ENCODE results near the gene RHOH.

The RHOH gene

DNA sequence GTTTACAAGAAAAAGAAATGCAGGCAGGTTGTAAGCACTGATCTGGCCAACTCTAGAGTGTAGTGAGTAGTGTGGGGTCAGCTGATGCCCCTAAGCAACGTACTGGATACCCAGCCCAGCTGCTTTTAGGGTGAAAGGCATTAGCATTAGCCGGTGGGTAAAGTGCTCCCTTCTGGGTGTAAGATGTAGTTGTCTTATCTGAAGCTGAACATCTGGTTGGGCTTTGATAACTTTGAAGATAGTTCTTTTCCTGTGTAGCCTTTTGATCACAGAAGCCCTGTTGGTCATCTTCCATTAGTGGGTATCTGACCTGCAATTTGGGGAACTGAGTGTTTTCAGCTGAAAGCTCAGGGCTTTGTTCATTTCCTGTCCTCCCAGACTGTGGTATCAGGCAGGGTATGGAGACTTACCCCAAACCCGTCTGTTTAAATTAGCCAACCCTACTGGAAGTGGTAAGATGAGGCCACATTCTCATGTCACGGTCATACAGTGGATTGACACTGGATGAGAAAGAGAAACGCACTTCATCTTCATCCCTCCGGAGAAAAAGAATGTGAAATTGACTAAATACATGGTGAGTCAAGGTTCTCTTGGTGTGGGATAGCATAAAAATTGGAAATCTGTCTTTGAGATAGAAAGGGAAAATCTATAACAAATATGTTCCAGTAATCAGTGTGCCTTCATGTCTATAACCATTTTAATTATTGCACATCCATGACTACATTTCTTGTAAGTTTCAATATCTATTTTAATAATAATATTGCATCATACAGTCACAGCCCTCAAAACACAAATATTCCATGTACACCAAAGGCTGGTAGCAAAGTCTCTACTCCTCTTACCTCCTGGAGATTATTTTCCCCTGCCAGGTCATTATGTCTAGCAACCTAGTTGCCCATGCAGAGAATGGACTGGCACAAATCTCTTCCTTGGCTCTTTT is 8.7 kb downstream of the RHOH start:
- ATAC-seq = peak; percentile 47 to 50

DNA sequence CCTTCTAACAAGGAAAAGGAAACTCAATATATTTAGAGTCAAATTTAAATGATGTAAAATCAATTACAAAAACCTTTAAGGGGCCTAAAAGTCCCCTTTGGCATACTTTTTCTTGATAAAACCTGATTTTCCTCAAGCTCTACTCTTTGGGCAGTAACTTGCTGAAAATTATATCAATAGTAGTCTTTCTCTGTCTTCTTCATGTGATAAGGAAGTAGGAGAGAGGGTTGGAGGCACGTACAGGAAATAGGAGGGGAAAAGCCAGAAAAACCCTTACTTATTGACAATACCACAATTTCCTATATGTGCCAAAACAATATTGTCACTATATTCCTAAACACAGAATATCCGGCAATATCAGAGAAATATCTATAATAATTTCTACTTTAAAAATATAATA is 9.6 kb downstream of the RHOH start:
- no peak for ATAC-seq

DNA sequence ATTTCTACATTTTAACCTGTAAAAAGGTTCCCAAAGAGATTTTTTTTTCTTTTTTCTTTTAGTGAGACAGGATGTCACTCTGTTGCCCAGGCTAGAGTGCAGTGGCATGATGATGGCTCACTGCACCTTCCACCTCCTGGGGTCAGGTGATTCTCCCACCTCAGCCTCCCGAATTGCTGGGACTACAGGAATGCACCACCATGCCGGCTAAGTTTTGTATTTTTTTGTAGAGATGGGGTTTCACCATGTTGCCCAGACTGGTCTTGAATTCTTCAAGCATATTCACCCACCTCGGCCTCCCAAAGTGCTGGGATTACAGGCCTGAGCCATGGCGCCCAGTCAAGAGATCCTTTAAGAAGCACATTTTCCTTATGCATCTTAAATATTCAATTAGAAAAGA is 12.6 kb downstream of the RHOH start:
- no peak for ATAC-seq

DNA sequence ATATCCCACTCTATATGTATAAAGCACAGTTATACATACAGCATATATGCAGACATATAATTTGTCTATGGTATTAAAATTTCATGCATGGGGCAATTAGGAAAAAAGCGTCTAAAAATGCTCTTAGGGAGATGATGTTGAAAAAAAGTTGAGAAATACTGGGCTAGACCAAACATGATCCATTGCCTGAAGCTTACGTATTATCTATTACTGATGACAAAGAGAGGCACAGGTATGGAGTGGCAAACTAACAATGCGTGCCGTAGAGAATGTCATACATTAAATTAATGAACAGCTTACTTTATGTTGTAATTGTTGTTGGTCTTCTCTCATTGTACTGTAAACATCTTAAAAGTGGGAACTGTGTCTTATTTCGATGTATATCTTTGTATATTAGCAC is 13.9 kb downstream of the RHOH start:
- ATAC-seq = no peak

DNA sequence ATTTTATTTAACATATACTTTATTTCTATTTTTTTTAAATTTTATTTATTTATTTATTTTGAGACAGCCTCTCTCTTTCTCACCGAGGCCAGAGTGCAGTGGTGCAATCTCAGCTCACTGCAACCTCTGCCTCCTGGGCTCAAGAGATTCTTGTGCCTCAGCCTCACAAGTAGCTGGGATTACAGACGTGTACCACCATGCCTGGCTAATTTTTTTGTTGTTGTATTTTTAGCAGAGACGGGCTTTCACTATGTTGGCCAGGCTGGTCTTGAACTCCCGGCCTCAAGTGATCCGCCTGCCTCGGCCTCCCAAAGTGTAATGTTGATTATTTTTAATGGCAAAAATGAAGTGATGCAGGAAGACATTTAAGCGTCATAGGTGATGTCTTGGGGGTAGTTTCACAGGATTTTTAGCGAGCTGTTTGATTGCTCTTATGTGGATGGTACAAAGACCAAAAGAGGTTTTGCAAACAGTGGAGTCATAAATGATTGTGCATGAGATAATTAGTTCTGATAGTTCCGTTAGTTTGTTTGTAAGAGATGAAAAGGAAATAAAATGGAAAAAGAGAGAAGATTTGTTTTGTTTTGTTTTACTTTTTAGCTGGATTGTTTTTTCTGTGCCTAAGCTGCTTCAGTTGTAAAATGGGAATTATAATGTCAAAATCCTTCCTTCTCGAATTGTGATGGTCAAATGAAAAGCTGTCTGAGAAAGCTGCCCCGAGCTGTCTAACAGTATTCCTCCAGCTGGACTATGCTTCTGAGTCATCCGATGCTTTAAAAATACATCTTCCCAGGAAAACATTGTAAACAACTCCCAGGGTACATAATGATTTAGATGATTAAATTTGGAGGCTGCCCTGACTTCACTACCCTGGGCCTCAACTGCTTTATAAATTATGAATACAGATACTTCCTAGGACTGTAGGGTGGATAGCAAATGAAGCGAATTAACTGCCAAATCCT is 14.7 kb downstream of the RHOH start:
- no peak for ATAC-seq

DNA sequence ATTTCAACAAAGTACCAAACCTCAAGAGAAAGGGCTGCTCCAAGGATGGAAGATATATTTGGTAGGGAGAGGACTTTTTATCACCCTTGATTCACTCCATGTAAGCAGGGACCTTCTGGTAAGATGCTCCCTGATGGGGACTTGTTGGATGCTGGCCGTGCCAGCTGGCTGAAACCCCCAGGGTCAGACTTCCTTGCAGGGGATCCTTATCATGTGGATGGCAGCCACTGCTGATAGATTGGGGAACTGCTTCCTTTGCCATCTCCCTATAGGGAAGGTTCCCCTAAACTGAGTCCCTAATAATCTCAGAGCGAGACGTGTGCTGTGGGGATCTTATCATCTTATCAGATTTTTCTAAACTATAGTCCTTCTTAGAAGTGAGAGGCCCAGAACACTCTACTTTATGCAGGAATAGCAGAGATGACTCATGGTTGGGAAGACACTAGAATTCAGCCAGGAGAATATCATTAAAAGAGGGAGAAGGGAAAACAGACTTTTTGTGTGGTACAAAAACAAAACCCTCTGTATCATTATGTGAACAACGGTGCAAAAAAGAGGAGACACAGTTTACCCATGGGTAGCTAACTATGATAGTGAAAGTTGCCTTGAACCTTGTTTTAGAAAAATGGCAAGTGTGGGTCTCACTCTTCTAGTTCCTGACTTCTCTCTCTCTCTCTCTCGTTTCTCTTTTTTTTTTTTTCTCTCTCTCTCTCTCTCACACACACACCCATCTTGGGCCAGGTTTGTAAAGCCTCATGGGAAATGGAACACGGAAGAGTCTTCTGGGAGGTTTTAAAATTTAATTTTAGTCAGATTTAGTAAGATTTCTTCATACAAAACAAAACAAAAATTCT is 16.1 kb downstream of the RHOH start:
- ATAC-seq = no peak

DNA sequence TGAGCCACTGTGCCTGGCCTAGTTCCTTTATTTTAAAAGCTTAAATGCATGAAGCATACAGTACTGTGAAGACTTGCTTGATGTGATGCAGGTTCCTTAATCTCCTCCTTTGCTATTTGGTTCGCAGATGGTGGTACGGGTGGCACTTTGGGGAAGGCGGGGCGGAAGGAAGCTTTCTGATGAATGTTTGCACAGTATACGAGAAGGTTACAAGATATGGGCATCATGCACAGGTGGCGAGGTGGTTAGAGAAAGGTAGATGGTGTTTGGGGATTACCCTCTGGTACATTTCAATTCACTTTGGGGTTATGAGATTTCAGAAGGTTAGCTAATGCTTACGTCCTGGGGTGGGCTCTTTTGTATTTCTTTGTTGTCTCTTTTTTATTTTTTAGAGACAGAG is 17.2 kb downstream of the RHOH start:
- peak; percentile 48 to 66 for ATAC-seq

DNA sequence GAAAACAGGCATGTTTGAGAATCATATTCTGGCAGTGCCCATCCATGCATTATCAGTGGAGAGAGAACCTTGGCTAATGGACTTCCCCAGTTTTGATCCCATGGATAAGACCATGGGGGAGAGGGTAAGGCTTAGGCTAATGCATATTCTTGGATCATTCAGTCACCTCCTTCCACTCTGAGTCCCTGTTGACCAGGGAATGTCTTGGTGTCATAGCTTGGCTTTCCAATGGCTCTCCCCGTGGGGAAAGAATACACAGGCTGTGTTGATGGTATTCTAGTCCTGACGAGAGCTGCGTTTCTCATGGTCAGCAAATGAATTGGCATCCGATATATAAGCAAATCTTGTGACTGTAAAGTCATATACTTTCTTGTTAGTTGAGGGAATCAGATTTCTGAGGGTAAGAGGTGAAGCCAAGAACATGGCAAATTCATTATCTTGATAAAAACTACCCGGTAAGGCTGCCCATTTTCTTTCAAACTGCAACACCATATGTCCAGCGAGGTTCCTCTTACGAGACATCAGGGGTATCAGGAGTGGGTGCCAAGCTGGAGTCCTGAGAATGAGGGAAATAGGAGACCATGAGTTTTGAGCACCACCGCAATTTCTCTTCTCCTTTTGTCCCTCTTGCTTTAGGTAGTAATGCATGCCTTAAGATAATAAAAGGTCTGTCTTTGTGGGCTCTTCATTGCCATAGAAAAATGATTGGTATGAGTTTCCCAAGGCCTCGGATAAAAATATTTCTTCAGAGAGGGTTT is 18.0 kb downstream of the RHOH start:
- no peak for ATAC-seq

DNA sequence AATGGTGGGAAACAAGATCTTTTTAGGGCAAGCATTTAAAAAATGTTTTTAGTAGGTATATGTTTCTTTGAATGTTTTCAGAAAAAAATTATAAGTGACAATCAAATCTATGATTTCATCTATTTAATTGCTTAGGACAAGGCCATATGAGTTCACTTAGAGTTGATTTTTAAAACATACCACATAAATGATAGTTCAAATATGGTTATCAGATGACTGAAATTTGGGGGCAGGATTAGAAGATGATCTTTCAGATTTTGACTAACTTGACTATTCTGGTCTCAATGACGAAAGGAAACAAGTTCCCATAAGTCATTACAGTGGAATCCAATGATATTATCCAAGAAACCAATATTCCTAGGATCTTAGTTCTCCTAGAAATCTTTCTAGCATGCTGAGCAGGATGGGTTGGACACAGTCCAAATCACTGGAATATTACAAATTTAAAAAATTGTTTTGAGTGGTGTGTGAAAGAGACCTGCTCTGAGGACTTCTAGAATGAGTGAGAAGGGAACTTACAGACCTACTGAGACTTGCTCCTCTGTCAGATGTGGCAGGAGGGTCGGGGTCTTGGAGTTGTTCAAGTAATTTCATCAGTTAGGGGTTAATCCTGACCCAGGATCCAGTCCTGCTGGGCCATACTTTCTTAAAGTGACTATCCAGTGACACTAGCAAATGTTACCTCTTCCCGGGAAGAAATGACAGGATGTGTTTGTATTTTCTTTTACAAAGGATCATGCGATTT is 20.0 kb downstream of the RHOH start:
- ATAC-seq = peak; percentile 30

DNA sequence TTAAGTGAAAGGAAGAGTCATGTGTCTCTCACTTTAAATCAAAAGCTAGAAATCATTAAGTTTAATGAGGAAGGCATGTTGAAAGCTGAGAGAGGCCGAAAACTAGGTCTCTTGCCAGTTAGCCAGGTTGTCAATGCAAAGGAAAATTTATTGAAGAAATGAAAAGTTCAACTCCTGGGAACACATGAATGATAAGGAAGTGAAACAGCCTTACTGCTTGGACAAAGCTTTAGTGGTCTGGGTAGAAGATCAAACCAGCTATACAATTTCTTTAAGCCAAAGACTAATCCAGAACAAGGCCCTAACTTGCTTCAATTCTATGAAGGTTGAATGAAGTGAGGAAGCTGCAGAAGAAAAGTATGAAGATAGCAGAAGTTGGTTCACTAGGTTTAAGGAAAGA is 24.9 kb downstream of the RHOH start:
- ATAC-seq = no peak

DNA sequence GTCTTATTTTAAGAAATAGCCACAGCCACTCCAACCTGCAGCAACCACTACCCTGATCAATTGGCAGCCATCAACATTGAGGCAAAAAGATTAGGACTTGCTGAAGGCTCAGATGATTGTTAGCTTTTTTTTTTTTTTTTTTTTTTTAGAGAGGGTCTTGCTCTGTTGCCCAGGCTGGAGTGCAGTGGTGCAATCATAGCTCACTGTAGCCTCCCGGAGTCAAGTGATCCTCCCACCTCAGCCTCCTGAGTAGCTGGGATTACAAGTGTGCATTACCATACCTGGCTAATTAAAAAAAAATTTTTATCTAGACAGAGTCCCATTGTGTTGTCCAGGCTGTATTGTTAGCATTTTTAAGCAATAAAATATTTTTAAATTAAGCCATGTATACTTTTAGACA is 26.5 kb downstream of the RHOH start:
- ATAC-seq = no peak

DNA sequence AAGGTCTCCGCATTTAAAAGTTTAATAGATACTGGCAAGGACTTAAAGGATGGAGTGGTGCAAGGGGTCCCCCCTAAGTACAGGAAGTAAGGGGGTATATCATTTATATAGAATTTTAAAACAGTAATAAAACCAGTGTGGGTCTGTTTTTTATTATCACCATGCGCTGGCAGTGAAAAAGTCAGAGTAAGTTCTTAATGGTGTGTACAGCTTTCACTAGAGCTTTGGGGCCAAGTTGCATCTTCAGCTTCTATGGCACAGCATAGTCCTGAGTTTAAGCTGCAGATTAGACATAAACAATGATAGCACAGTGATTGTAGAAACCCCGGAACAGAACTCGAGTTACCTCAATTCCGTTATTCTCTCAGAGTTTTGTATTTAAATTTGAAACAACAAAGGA is 27.6 kb downstream of the RHOH start:
- ATAC-seq = no peak

DNA sequence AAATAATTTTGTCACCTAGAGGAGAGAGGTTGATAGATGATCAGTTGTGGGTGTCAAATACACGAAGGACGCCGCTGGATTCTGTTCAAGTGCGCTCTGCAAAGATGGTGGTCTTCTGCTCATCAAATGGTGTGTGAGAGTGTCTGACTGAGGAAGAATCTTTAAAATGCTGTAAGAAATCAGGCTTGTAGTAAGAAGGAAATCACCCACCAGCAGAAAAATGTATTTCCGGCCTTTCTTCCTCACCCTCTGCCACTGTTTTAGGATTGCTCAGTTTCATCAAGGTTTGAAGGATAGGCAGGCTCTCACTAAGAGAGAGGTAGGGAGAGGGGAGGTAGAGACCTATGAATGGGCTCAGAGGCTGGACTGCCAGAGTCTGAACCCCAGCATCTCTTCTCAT is 28.7 kb downstream of the RHOH start:
- no peak for ATAC-seq

DNA sequence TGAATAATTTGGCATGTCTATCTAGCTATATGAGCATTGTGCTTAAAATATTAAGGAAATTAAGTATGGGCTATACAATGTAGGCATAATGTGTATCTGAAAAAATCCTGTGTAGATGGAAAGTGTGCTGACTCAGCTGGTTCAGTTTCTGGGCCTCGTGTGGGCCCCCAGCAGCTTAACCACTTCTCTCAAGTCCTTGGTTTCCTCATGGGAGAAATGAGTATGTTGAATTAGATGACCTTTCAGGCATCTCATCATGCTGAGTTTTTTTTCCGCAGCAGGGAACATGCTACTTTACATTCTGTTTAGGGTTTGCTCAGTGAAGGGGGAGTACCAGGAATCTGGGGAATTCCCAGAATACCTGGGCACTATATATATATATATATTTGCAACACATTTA is 30.5 kb downstream of the RHOH start:
- peak; percentile 55 to 62 for ATAC-seq

DNA sequence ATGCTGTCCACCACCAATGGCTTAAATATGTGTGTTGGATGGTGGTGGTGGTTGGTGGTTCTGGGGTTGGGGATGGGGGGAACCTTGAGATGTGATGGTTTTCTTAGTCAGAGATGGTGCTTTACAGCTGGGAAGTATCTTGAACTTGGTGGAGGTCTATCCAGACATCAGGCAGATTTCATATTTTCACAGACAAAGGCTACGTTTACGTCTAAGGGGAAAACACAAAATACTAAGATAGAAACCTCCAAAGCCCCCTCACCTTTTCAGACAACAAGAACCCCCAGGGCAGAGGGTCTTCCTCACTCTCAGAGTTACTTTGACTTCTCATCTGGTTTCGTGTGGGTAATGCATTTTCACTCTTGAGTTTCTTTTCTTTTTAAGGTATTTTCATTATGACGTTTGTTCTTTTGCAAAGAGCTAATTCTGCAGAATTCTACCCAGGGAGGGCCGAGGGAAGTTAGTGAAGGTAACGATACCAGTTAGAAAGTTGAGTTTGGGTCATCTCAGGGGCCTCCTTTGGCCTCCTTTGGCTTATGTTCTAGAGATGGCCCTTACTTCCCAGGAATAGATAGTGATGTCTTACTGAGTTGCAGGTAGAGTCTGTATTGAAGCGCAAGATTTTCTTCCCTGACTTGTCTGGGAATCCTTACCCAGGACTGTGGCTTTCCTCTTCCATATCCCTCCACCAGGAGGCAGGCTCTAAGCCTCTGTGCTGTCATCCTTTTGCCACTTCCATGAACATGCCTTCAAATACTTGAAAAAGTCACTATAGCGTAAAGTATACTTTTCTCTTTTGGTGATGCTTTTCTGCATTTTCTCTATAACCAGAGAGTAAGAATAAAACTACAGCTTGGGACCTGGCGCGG is 31.9 kb downstream of the RHOH start:
- ATAC-seq = peak; percentile 29 to 40

DNA sequence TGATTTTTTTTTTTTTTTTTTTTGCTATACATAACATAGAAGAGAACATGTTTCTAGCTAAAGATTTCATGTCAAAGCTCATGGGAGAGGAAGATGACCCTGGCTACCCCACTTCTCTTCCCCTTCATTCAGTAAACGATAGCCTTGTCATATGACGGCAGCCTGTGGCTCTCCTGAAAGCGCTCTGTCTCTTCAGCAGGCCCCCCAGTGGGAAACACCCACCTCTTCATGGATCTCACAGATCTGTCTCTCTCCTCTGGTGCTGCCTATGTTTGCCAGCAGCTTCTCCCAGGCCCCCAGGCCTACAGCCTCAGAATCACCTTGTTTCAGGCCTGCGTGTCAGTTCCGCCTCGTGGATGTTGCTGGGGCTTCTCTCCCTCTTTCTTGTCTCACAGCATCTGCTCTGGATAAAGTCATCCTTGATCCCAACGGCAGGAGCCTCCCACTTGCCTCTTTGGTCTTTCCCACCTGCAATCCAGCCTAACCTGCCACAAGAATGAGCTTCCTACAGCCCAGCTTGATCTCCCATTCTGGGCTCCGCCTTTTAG is 34.6 kb downstream of the RHOH start:
- ATAC-seq = no peak

DNA sequence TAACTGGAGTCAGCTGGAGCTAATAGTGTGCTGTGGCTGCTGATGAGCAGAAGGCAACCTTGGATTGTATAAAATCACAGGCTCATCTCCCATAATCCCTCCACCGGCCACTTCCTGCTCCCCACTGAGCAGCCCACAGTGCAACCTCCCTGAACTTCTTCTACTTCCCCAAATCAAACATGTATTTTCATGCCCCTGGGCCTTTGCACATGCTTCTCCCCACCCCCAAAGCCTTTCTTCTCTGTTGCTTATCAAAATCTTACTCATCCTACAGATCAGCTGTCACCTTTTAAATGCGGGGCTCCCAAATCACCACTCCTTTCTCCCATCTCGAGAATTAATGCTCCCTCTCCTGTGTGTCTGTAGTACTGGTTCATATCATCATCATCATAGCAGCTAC is 35.8 kb downstream of the RHOH start:
- no peak for ATAC-seq

DNA sequence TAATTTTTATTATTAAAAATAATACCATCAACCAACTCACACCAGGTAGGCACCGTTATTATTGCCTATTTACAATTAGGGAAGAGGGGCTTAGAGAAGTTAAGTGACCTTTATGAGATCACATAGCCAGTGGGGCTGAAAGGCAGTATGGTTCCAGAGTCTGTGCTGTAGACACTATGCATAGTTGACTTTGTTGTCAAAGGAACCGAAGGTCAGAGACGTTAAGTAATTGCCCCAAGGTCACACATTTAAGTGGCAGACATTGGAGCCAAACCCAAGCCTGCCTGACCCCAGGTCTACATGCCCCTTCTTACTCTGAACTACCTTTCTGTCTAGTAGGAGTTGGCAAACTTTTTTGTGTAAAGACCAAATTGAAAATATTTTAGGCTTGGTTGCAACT is 36.4 kb downstream of the RHOH start:
- no peak for ATAC-seq

DNA sequence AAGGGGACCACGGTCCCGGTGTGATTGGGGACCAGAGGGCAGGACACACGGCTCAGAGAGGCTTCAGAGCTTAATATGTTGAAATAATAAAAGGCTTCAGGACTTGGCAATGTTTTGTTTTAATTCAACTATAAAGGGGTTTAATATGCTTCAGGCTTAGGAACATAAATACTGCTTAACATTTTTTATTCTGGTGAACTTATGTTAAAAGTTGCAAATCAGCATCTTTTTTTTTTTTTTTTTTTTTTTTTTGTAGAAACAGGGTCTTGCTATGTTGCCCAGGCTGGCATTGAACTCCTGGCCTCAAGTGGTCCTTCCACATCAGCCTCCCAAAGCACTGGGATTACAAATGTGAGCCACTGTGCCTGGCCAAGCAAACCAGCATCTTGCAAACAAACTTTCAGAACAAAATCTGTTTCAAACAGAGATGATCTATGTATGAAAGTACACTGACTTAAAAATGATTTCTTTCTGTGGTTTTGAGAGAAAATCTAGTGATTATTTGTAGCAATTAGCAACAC is 37.7 kb downstream of the RHOH start:
- ATAC-seq = no peak
